NCI-H748 treated with DMSO at 0.1 percent for 48 hours (cell line): Measurements from ENCODE around the gene TMEM184C.

ENCODE experiments used
- DNase-seq: peaks from one replicate; lab custom pipeline; 2025; lab: John Stamatoyannopoulos, UW

The TMEM184C gene

GRCh38 chr4:147617173-147617840 is at the start of gene TMEM184C:
Gene TMEM184C (plus strand): TSS chr4:147617397. CDS start chr4:147617957, 560 bp downstream.
- peak; percentile 73 for DNase-seq

DNA sequence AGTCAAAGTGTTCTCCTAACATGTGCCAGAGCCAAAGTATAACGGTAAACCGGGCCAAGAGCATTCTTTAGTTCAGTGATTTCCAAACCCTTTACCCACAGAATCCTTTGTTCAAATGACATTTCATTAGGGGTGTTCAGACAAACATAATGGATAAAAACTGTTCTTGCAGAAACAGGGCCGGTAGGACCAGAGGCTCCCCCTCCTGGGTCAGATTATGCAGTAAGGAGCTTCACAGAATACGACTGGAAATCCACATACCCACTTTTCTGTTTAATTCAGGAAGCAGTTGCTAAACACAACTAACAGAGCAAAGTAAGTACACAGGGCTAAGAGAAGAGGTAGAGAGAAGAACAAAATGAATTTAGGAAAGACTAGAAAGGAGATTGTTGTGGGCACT is 46.6 kb upstream of the TMEM184C start:
- DNase-seq = no peak

DNA sequence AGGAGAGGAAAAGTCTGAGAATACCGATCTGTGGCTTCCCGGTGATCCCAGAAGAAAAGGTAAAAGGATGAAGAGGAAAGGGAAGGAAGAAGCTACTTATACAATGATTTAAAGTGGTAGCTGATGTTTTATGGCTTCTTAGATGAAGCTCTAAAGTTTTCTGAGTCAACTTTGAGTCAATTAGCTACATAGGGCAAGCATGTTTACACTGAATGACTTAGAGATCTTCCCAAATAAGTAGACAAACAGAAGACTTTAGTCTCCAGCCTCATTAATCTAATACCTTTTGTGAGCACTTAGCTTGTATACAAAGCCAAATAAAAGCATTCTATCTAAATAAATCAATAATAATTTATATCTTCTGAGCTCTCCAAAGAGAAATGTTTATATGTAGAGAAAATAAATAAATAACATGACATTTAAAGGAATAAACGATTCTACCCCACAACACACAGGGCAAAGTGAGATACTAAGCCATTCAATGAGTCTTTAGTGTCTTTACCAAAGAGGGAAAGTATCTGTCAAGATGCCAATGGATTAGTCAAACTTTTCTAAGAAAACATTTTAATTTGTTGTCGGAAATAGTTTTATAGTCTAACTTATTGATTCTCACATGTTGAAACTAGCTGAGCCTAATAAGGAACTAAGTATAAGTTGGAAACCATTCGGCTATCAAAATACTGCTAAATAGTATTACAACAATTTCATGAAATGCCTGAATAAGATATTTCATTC is 46.0 kb upstream of the TMEM184C start:
- DNase-seq = no peak

- no peak for DNase-seq
Measured at GRCh38 chr4:147576084-147576483, 41.1 kb upstream of the TMEM184C start.

DNA sequence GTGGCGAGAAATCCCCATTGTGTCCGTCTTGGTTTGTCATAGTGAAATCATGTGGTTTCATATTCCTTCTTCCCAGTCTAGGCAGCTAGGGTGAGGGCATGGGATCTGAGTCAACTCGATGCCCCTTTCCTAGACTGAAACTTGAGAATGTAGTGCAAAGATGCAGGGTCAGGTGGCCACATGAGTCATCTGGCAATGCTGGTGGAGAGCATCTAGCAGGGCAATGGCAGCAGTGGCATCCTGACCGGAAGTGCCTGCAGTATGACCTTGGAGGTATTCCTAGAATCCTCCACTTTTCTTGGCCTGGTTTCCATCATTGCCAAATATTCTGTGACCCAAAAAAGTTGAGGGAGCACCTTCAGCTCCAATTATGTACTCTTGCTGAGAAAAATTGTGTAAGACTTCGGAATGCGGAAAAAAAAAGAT is 39.1 kb upstream of the TMEM184C start:
- no peak for DNase-seq

DNA sequence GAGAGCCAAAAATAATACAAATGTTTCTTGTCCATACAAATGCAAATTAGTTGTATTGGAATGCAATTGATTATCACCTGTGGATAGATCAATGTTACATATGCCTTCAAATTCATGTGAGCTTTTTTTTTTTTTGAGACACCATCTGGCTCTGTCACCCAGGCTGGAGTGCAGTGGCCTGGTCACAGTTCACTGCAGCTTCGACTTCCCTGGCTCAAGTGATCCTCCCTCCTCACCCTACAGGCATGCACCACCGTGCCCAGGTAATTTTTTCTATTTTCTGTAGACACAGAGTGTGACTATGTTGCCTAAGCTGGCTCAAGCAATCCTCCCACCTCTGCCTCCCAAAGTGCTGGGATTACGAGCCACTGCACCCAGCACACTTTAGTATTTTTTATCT is 38.6 kb upstream of the TMEM184C start:
- DNase-seq = no peak

DNA sequence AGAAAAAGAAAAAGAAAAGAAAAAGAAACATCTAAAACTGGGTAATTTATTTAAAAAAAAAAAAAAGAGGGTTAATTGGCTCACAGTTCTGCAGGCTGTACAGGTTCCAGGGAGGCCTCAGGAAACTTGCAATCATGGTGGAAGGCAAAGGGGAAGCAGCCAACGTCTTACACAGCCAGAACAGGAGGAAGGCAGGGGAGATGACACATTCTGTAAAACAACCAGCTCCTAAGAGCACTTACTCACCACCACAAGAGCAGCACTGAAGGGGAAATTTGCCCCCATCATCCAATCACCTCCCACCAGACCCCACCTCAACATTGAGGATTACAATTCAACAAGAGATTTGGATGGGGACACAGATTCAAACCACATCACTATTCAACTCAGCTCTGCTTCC is 36.8 kb upstream of the TMEM184C start:
- DNase-seq = no peak

- no peak for DNase-seq
Measured at GRCh38 chr4:147581606-147582350, 35.4 kb upstream of the TMEM184C start.

GRCh38 chr4:147582386-147583060 is 34.7 kb upstream of the TMEM184C start:
- no peak for DNase-seq

GRCh38 chr4:147583876-147584275 is 33.3 kb upstream of the TMEM184C start:
- no peak for DNase-seq

- DNase-seq = no peak
Measured at GRCh38 chr4:147586032-147586431, 31.2 kb upstream of the TMEM184C start.

- DNase-seq = no peak
Measured at GRCh38 chr4:147586637-147587036, 30.6 kb upstream of the TMEM184C start.

- no peak for DNase-seq
Measured at GRCh38 chr4:147587041-147587440, 30.2 kb upstream of the TMEM184C start.

GRCh38 chr4:147589586-147589985 is 27.6 kb upstream of the TMEM184C start:
- DNase-seq = no peak

DNA sequence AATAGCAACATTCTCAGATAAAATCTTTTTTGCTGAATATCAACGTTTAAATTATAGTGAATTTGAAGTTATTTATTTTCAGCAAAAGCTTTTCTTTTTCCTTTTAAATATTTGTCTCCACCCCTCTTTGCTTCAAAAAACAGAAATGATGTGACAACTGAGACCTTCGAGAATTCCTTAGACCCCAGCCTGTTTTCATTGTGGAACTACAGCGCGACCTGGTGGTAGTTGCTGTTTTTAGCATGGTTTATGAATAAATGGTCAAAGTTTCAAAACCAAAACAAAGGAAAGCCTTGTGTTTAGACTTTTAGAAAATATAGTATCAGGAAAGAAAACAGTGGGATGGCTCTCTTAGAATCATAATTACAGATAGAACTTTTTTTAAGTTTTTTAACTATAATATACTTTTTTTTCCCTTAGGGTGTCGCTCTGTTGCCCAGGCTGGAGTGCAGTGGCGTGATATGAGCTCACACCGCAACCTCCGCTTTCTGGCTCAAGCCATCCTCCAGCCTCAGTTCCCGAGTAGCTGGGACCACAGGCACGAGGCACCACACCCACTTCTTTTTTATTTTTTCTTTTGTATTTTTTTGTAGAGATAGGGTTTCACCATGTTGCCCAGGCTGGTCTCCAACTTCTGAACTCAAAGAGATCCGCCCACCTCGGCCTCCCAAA is 26.8 kb upstream of the TMEM184C start:
- DNase-seq = peak; percentile 2

DNA sequence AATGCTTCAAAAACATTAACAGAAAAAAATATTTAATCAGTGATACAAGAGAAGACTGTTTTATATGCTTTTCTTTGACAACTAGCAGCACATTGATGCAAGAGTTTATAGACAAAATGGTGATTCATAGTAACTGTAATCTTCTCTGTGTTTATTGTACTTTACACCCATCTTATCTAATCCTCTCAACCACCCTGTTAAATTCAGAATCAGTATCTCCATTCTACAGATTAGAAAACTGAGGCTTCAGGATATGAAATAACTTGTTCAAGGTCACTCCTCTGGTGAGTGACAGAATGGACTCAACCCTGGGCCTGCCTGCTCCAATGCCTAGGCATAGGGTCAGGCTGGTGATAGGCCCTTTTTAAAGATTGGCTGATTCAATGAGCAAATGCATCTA is 26.1 kb upstream of the TMEM184C start:
- DNase-seq = no peak

GRCh38 chr4:147594107-147594506 is 23.1 kb upstream of the TMEM184C start:
- no peak for DNase-seq

- no peak for DNase-seq
Measured at GRCh38 chr4:147594578-147594977, 22.6 kb upstream of the TMEM184C start.

- no peak for DNase-seq
Measured at GRCh38 chr4:147596377-147596776, 20.8 kb upstream of the TMEM184C start.

DNA sequence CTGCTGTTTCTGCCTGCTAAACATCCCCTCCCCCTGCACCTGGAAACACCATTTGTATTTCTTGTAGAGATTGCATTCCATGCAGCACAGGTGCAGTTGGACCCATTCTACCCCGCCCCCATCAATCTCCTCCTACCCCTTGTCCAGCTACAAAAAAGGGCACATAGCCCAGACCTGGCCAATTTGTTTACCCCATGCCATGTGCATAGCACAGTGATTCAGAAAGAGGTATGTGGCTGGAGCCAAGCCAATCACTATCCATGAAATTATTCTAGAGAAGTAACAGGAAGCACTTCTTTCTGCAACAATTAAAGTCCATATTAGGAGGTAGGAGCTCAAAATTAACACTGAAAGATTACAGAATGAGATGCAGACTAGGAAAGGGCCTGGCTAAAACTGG is 20.2 kb upstream of the TMEM184C start:
- DNase-seq = no peak

GRCh38 chr4:147597561-147597960 is 19.6 kb upstream of the TMEM184C start:
- DNase-seq = no peak

- DNase-seq = no peak
Measured at GRCh38 chr4:147599206-147599605, 18.0 kb upstream of the TMEM184C start.
